HepG2 (cell line): ENCODE results near the gene ASAP2. TPM values are rescaled to one million over a fixed set of nuclear protein-coding genes. Genes with fewer than 3 reads are reported as not detected.
A peak's percentile ranks its signal among the peaks of the same experiment; 100 is the strongest.

Source experiments
- BCL6 ChIP-seq: IDR thresholded peaks from 2 replicates; pipeline ENCODE4 v1.6.1; 2016; ENCODE audit warnings: missing genetic modification reagents, missing compliant biosample characterization
- CBX5 ChIP-seq: sonication (generic); formaldehyde crosslinking; IDR thresholded peaks from 2 replicates; pipeline ENCODE4 v1.4.0; 2020; ENCODE audit warnings: missing genetic modification reagents, borderline replicate concordance
- DR1 ChIP-seq: sonication (generic); formaldehyde crosslinking; IDR thresholded peaks from 2 replicates; pipeline ENCODE4 v1.8.0; 2021; ENCODE audit warnings: mild to moderate bottlenecking, missing genetic modification reagents, inconsistent platforms
- GABPB1 ChIP-seq: IDR thresholded peaks from 2 replicates; pipeline ENCODE4 v1.6.1; 2016; ENCODE audit warnings: mild to moderate bottlenecking, missing genetic modification reagents, moderate library complexity, missing compliant biosample characterization
- HCFC1 ChIP-seq: fragments of 150-350 bp; IDR thresholded peaks from 2 replicates; pipeline ENCODE4 v1.6.1; 2014; ENCODE audit warnings: low read depth, low read length
- HIVEP1 ChIP-seq: sonication (generic); formaldehyde crosslinking; IDR thresholded peaks from 2 replicates; pipeline ENCODE4 v1.4.0; 2020; ENCODE audit warnings: mild to moderate bottlenecking, missing genetic modification reagents
- KAT7 ChIP-seq: IDR thresholded peaks from 2 replicates; pipeline ENCODE4 v1.6.1; 2018; ENCODE audit warnings: borderline replicate concordance, missing compliant biosample characterization
- POLR2AphosphoS5 ChIP-seq: IDR thresholded peaks from 2 replicates; pipeline ENCODE4 v1.6.1; 2012; ENCODE audit warnings: low read depth, low read length
- SOX13 ChIP-seq, 3 experiments: fragments of 450-650 bp in 1 of 3; sonication (generic) in 1 of 3; formaldehyde crosslinking in 1 of 3; IDR thresholded peaks in 2 of 3; conservative IDR thresholded peaks in 1 of 3; 2 replicates each; pipeline versions ENCODE4 v1.5.0 to v1.6.1; 2016 to 2020; ENCODE audit warnings: antibody characterized with exemption in 1 of 3, mild to moderate bottlenecking in 1 of 3, missing compliant biosample characterization in 1 of 3, missing genetic modification reagents in 1 of 3, moderate library complexity in 1 of 3
- TAF1 ChIP-seq: sonication (generic); formaldehyde crosslinking; IDR thresholded peaks from 2 replicates; pipeline ENCODE4 v1.4.0; 2020; ENCODE audit warnings: missing genetic modification reagents
- TARDBP ChIP-seq: sonication (generic); formaldehyde crosslinking; IDR thresholded peaks from 2 replicates; pipeline ENCODE4 v1.8.0; 2022; ENCODE audit warnings: mild to moderate bottlenecking, missing genetic modification reagents
- TOPORS ChIP-seq: sonication (generic); formaldehyde crosslinking; IDR thresholded peaks from 2 replicates; pipeline ENCODE4 v1.8.0; 2023; ENCODE audit warnings: mild to moderate bottlenecking, missing genetic modification reagents
- ZFP36 ChIP-seq: fragments of 150-350 bp; IDR thresholded peaks from 2 replicates; pipeline ENCODE4 v1.6.1; 2018; ENCODE audit warnings: borderline replicate concordance, low read length, low read depth; ENCODE audit not compliant: partially characterized antibody
- ZNF12 ChIP-seq: sonication (generic); formaldehyde crosslinking; IDR thresholded peaks from 2 replicates; pipeline ENCODE4 v1.5.0; 2020; ENCODE audit warnings: missing genetic modification reagents
- ZNF331 ChIP-seq: sonication (generic); formaldehyde crosslinking; IDR thresholded peaks from 2 replicates; pipeline ENCODE4 v1.4.0; 2020; ENCODE audit warnings: missing genetic modification reagents
- ZNF501 ChIP-seq: sonication (generic); formaldehyde crosslinking; IDR thresholded peaks from 2 replicates; pipeline ENCODE4 v1.5.1; 2020; ENCODE audit warnings: mild to moderate bottlenecking, moderate library complexity, missing genetic modification reagents
- ZNF615 ChIP-seq: sonication (generic); formaldehyde crosslinking; IDR thresholded peaks from 2 replicates; pipeline ENCODE4 v1.5.0; 2020; ENCODE audit warnings: mild to moderate bottlenecking, missing genetic modification reagents, borderline replicate concordance
- ZNF879 ChIP-seq: sonication (generic); formaldehyde crosslinking; IDR thresholded peaks from 2 replicates; pipeline ENCODE4 v1.8.1; 2023; ENCODE audit warnings: missing genetic modification reagents
- polyA plus RNA-seq, 8 experiments: library from polyadenylated mRNA; depleted of rRNA in 3 of 8; stranded (reverse) in 7 of 8; unstranded in 1 of 8; fragments of >200 nt; fragmentation: Illumina TruSeq in 4 of 8; extraction: Trizol in 4 of 8; gene quantifications; 2 replicates each; pipeline versions ENCODE4 v1.2.1 to v1.2.3, GENCODE V29; 2011 to 2016; ENCODE audit warnings: low read depth in 4 of 8, missing spikeins in 1 of 8, mixed read lengths in 1 of 8; ENCODE audit not compliant: insufficient read depth in 1 of 8
- total RNA-seq, 5 experiments: library from RNA; depleted of rRNA; stranded (reverse); fragments of >200 nt; fragmentation: Illumina TruSeq; extraction: Trizol; gene quantifications; 2 replicates each; pipeline ENCODE4 v1.2.3, GENCODE V29; 2016; ENCODE audit warnings: low read depth in 1 of 5
- TF ChIP-seq, protein P1 (sequence below): sonication (generic); formaldehyde crosslinking; IDR thresholded peaks from 2 replicates; pipeline ENCODE4 v1.4.0; 2020; ENCODE audit warnings: missing genetic modification reagents
- TF ChIP-seq, protein P2 (sequence below): sonication (generic); formaldehyde crosslinking; IDR thresholded peaks from 2 replicates; pipeline ENCODE4 v1.4.0; 2020; ENCODE audit warnings: missing genetic modification reagents, borderline replicate concordance
- TF ChIP-seq, protein P3 (sequence below): sonication (generic); formaldehyde crosslinking; conservative IDR thresholded peaks from 2 replicates; pipeline ENCODE4 v1.4.0; 2020; ENCODE audit warnings: mild to moderate bottlenecking, missing genetic modification reagents, moderate library complexity

The ASAP2 gene
- total and polyA plus RNA-seq, 2 of the 13 experiments (the other 11 are each of a cell fraction or from before 2014, with no cell fraction given), result 7.3 to 22.3 TPM

DNA sequence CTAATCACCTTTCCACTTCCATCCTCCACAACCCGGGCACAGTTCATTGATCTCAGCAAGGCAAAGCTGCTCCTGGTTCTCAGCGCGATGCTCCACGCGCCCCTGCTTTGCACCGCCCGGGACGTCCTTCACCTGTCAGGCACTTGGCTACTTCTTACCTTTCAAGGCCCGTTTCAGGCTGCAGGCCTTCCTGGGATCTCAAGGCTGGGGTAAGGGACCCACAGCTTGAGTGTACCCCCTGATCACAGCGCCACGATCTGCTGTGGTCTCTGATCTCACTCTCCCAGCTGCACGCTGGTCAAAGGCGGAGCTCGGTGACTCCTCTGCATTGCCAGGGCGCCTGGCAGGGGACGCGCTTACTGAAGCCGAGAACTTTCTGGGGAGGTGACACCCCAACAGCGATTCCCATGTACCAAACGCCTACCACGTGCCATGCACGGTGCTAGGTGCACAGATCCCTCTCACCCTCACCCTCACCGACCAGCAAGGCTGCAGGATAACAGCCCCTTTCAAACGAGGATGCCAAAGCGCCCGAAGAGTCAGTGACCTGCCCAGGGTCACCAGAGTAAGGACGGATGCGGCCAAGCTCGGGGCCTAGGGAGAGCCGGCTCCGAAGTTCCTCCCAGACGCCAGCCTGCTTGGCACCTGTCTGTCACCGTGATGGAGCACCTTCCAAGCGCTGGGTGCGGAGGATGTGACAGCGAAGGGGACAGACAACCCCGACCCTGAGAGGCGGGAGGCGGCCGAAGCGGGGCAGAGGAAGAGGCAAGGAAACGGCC lies 215.9 kb downstream of the ASAP2 start (continued):
- no peak for TF ChIP-seq ZFP36
- TF ChIP-seq GABPB1 (CRISPR knock-in tag), result no peak; the same call in 1 of the 2 replicates
- TF ChIP-seq ZNF615 (CRISPR knock-in tag), result no peak
- TF ChIP-seq SOX13 (IDR thresholded peaks at IDR 0.05), result no peak
- TF ChIP-seq SOX13 (CRISPR knock-in tag; conservative IDR thresholded peaks at IDR 0.05 in 1 of 2, IDR thresholded peaks at IDR 0.05 in 1 of 2), result no peak
- no peak for TF ChIP-seq TAF1 (CRISPR knock-in tag)
- no peak for TF ChIP-seq TOPORS
- TF ChIP-seq POLR2AphosphoS5, result no peak
- no peak; the same call in 1 of the 2 replicates for TF ChIP-seq ZNF501 (CRISPR knock-in tag)
- no peak for TF ChIP-seq ZNF331 (CRISPR knock-in tag)
- peak; percentile 73 for TF ChIP-seq HIVEP1
- no peak for TF ChIP-seq TARDBP (CRISPR knock-in tag)
- TF ChIP-seq, protein P1, sequence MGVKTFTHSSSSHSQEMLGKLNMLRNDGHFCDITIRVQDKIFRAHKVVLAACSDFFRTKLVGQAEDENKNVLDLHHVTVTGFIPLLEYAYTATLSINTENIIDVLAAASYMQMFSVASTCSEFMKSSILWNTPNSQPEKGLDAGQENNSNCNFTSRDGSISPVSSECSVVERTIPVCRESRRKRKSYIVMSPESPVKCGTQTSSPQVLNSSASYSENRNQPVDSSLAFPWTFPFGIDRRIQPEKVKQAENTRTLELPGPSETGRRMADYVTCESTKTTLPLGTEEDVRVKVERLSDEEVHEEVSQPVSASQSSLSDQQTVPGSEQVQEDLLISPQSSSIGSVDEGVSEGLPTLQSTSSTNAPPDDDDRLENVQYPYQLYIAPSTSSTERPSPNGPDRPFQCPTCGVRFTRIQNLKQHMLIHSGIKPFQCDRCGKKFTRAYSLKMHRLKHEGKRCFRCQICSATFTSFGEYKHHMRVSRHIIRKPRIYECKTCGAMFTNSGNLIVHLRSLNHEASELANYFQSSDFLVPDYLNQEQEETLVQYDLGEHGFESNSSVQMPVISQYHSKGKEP (CRISPR knock-in tag), result no peak
- no peak for TF ChIP-seq CBX5 (CRISPR knock-in tag)
- no peak for TF ChIP-seq ZNF12 (CRISPR knock-in tag)
- TF ChIP-seq BCL6, result no peak
- no peak for TF ChIP-seq HCFC1
- TF ChIP-seq, protein P2, sequence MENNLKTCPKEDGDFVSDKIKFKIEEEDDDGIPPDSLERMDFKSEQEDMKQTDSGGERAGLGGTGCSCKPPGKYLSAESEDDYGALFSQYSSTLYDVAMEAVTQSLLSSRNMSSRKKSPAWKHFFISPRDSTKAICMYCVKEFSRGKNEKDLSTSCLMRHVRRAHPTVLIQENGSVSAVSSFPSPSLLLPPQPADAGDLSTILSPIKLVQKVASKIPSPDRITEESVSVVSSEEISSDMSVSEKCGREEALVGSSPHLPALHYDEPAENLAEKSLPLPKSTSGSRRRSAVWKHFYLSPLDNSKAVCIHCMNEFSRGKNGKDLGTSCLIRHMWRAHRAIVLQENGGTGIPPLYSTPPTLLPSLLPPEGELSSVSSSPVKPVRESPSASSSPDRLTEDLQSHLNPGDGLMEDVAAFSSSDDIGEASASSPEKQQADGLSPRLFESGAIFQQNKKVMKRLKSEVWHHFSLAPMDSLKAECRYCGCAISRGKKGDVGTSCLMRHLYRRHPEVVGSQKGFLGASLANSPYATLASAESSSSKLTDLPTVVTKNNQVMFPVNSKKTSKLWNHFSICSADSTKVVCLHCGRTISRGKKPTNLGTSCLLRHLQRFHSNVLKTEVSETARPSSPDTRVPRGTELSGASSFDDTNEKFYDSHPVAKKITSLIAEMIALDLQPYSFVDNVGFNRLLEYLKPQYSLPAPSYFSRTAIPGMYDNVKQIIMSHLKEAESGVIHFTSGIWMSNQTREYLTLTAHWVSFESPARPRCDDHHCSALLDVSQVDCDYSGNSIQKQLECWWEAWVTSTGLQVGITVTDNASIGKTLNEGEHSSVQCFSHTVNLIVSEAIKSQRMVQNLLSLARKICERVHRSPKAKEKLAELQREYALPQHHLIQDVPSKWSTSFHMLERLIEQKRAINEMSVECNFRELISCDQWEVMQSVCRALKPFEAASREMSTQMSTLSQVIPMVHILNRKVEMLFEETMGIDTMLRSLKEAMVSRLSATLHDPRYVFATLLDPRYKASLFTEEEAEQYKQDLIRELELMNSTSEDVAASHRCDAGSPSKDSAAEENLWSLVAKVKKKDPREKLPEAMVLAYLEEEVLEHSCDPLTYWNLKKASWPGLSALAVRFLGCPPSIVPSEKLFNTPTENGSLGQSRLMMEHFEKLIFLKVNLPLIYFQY (CRISPR knock-in tag), result no peak; the same call in 1 of the 2 replicates
- no peak for TF ChIP-seq KAT7 (CRISPR knock-in tag)
- TF ChIP-seq DR1 (CRISPR knock-in tag), result no peak
- TF ChIP-seq, protein P3, sequence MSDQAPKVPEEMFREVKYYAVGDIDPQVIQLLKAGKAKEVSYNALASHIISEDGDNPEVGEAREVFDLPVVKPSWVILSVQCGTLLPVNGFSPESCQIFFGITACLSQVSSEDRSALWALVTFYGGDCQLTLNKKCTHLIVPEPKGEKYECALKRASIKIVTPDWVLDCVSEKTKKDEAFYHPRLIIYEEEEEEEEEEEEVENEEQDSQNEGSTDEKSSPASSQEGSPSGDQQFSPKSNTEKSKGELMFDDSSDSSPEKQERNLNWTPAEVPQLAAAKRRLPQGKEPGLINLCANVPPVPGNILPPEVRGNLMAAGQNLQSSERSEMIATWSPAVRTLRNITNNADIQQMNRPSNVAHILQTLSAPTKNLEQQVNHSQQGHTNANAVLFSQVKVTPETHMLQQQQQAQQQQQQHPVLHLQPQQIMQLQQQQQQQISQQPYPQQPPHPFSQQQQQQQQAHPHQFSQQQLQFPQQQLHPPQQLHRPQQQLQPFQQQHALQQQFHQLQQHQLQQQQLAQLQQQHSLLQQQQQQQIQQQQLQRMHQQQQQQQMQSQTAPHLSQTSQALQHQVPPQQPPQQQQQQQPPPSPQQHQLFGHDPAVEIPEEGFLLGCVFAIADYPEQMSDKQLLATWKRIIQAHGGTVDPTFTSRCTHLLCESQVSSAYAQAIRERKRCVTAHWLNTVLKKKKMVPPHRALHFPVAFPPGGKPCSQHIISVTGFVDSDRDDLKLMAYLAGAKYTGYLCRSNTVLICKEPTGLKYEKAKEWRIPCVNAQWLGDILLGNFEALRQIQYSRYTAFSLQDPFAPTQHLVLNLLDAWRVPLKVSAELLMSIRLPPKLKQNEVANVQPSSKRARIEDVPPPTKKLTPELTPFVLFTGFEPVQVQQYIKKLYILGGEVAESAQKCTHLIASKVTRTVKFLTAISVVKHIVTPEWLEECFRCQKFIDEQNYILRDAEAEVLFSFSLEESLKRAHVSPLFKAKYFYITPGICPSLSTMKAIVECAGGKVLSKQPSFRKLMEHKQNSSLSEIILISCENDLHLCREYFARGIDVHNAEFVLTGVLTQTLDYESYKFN, result no peak
- no peak; the same call in 1 of the 2 replicates for TF ChIP-seq ZNF879 (CRISPR knock-in tag)
